IMR-90 (cell line): ENCODE results near the gene SP140.

Experiments
- CHD1 ChIP-seq: IDR thresholded peaks from 2 replicates; pipeline ENCODE4 v1.6.1; 2012; ENCODE audit warnings: low read depth, low read length, improper control_type of control experiment
- CTCF ChIP-seq: conservative IDR thresholded peaks from 2 replicates; pipeline ENCODE4 v1.5.1; 2012; ENCODE audit warnings: mild to moderate bottlenecking, low read depth, low read length, improper control_type of control experiment
- MAZ ChIP-seq: IDR thresholded peaks from 2 replicates; pipeline ENCODE4 v1.6.1; 2012; ENCODE audit warnings: low read depth, mild to moderate bottlenecking, low read length, improper control_type of control experiment, moderate library complexity, borderline replicate concordance
- MXI1 ChIP-seq: IDR thresholded peaks from 2 replicates; pipeline ENCODE4 v1.6.1; 2012; ENCODE audit warnings: low read depth, mild to moderate bottlenecking, low read length, moderate library complexity, borderline replicate concordance
- POLR2A ChIP-seq: IDR thresholded peaks from 2 replicates; pipeline ENCODE4 v1.6.1; 2012; ENCODE audit warnings: mild to moderate bottlenecking, low read depth, low read length

DNA sequence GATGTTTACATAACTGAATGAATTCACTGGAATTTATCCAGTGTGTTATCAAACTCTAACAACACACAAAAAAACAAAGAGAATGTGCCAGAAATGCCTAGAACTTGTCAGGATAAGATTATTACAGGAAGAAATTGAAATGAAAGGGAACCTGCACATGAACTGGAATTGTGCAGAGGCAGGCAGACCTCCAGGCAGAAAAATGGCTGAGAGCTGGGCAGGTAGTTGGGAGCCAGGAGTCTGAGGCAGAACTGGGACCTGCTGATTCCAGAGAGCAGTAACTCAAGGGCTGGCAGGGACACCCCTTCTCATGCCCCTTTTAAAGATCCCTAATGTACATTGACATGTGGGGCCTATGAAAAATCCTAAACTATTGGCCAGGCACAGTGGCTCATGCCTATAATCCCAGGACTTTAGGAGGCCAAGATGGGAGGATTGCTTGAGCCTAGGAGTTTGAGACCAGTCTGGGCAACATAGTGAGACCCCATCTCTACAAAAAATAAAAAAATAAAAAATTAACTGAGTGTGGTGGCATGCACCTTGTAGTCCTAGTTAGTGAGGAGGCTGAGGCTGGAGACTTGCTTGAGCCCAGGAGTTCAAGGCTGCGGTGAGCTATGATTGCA, 5.1 kb upstream of the SP140 start:
- TF ChIP-seq CTCF (no peak), POLR2A (no peak), CHD1 (no peak), MAZ (no peak), MXI1 (no peak)
